ENCODE results near the gene NRTN. TPM values are rescaled to one million over a fixed set of nuclear protein-coding genes. Genes with fewer than 3 reads are reported as not detected.
A peak's percentile ranks its signal among the peaks of the same experiment; 100 is the strongest.
"Not testable (repeated sequence)": the region's sequence is repeated elsewhere in the genome, so short reads cannot be mapped to it uniquely, and the experiment has no call there.

The NRTN gene
- polyA plus RNA-seq, 6 donors from 2014 or later = 0.28 to 0.29 TPM; not detected in 4

- H3K4me3 Mint-ChIP-seq = no peak within 1 kb of the TSS
- ATAC-seq (ENCODE audit: low read depth in 2 of 2) (no peak), DNase-seq (no peak)
- H3K36me3 Mint-ChIP-seq = no peaks in the 10 kb centered on the region
- H3K4me1 Mint-ChIP-seq = peaks cover 0 to 7% (median 5%) of the 10 kb centered on the region in 3 donors
- H3K27ac Mint-ChIP-seq = peak within 1 kb of the TSS in 3 of 6 donors; percentile 61 to 80 (median 63)
- H3K9me3 Mint-ChIP-seq = peaks cover 0 to 3% (median 0%) of the 10 kb centered on the region in 7 donors
- peaks cover 7 to 20% (median 13%) of the 10 kb centered on the region in 3 donors for H3K27me3 Mint-ChIP-seq
These were observed 34.5 kb downstream of the NRTN start, which contains the start of gene FUT6 for GRCh38 chr19:5839065-5840017. TSS of gene FUT6 (minus strand) at chr19:5839702. CDS start at chr19:5832567, 7,135 bp downstream.

- H3K27me3 Mint-ChIP-seq = peaks cover 7 to 16% (median 13%) of the 10 kb centered on the region in 3 donors
- H3K4me3 Mint-ChIP-seq; H3K4me1 Mint-ChIP-seq; H3K36me3 Mint-ChIP-seq; DNase-seq; H3K27ac Mint-ChIP-seq; H3K9me3 Mint-ChIP-seq; ATAC-seq (ENCODE audit: low read depth in 2 of 2): not testable (repeated sequence)
These were observed 36.9 kb downstream of the NRTN start for GRCh38 chr19:5841735-5842111.

- no peaks in the 10 kb centered on the region for H3K36me3 Mint-ChIP-seq
- H3K4me1 Mint-ChIP-seq = peaks cover 0 to 2% (median 2%) of the 10 kb centered on the region in 3 donors
- H3K27me3 Mint-ChIP-seq = peaks cover 0 to 8% (median 5%) of the 10 kb centered on the region in 3 donors
- H3K4me3 Mint-ChIP-seq = no peak overlapping the region
- no peak overlapping the region for H3K27ac Mint-ChIP-seq
- ATAC-seq (ENCODE audit: low read depth in 2 of 2) (no peak), DNase-seq (no peak)
- no peaks in the 10 kb centered on the region for H3K9me3 Mint-ChIP-seq
These were observed 38.5 kb downstream of the NRTN start for GRCh38 chr19:5843295-5843927.

- Mint-ChIP-seq H3K27me3 (peaks cover 0 to 4% (median 0%) of the 10 kb centered on the region in 3 donors), H3K36me3 (no peaks in the 10 kb centered on the region), H3K4me3 (no peak overlapping the region), H3K27ac (peak overlapping the region in 1 of 6 donors; percentile 56), H3K9me3 (no peaks in the 10 kb centered on the region), H3K4me1 (no peaks in the 10 kb centered on the region)
- ATAC-seq (ENCODE audit: low read depth in 2 of 2) (no peak), DNase-seq (no peak)
These were observed 39.9 kb downstream of the NRTN start for GRCh38 chr19:5844456-5845433.

GRCh38 chr19:5847846-5848245, 43.0 kb downstream of the NRTN start:
- H3K27ac Mint-ChIP-seq; H3K4me1 Mint-ChIP-seq; H3K9me3 Mint-ChIP-seq; H3K4me3 Mint-ChIP-seq; ATAC-seq (ENCODE audit: low read depth in 2 of 2); H3K36me3 Mint-ChIP-seq; H3K27me3 Mint-ChIP-seq; DNase-seq: not testable (repeated sequence)

- H3K4me3 Mint-ChIP-seq; H3K27ac Mint-ChIP-seq; DNase-seq; H3K27me3 Mint-ChIP-seq; H3K9me3 Mint-ChIP-seq; ATAC-seq (ENCODE audit: low read depth in 2 of 2); H3K4me1 Mint-ChIP-seq; H3K36me3 Mint-ChIP-seq: not testable (repeated sequence)
These were observed 43.8 kb downstream of the NRTN start for GRCh38 chr19:5848621-5849020.

- Mint-ChIP-seq H3K9me3 (no peaks in the 10 kb centered on the region), H3K36me3 (no peaks in the 10 kb centered on the region), H3K4me3 (no peak overlapping the region), H3K4me1 (no peaks in the 10 kb centered on the region), H3K27me3 (peaks cover 0 to 7% (median 0%) of the 10 kb centered on the region in 3 donors), H3K27ac (no peak overlapping the region)
- ATAC-seq (ENCODE audit: low read depth in 2 of 2) (no peak), DNase-seq (no peak)
These were observed 45.3 kb downstream of the NRTN start for GRCh38 chr19:5850189-5850588.

GRCh38 chr19:5850743-5851293, 46.0 kb downstream of the NRTN start:
- no peaks in the 10 kb centered on the region for H3K4me1 Mint-ChIP-seq
- H3K36me3 Mint-ChIP-seq = no peaks in the 10 kb centered on the region
- DNase-seq (no peak), ATAC-seq (ENCODE audit: low read depth in 2 of 2) (no peak)
- H3K27ac Mint-ChIP-seq = no peak overlapping the region
- peak overlapping the region in 2 of 8 donors; percentile 26 to 42 for H3K4me3 Mint-ChIP-seq
- no peaks in the 10 kb centered on the region for H3K9me3 Mint-ChIP-seq
- H3K27me3 Mint-ChIP-seq = peaks cover 0 to 7% (median 0%) of the 10 kb centered on the region in 3 donors

- H3K27me3 Mint-ChIP-seq = peaks cover 0 to 7% (median 0%) of the 10 kb centered on the region in 3 donors
- DNase-seq (no peak), ATAC-seq (ENCODE audit: low read depth in 2 of 2) (no peak)
- no peaks in the 10 kb centered on the region for H3K36me3 Mint-ChIP-seq
- peak within 1 kb of the TSS in 2 of 8 donors; percentile 26 to 42 for H3K4me3 Mint-ChIP-seq
- H3K9me3 Mint-ChIP-seq = no peaks in the 10 kb centered on the region
- H3K4me1 Mint-ChIP-seq = no peaks in the 10 kb centered on the region
- no peak within 1 kb of the TSS for H3K27ac Mint-ChIP-seq
These were observed 46.4 kb downstream of the NRTN start, which contains the start of gene FUT3 for GRCh38 chr19:5851302-5851701. TSS of gene FUT3 (minus strand) at chr19:5851449.

GRCh38 chr19:5854121-5854520, 49.3 kb downstream of the NRTN start:
- peak overlapping the region in 1 of 6 donors; percentile 7 for H3K27ac Mint-ChIP-seq
- not testable (repeated sequence) for H3K27me3 Mint-ChIP-seq; H3K4me3 Mint-ChIP-seq; H3K36me3 Mint-ChIP-seq; ATAC-seq (ENCODE audit: low read depth in 2 of 2); H3K9me3 Mint-ChIP-seq; DNase-seq; H3K4me1 Mint-ChIP-seq

GRCh38 chr19:5855151-5855550, 50.3 kb downstream of the NRTN start:
- not testable (repeated sequence) for H3K4me3 Mint-ChIP-seq; ATAC-seq (ENCODE audit: low read depth in 2 of 2); H3K27me3 Mint-ChIP-seq

GRCh38 chr19:5857203-5858081, 52.6 kb downstream of the NRTN start:
- Mint-ChIP-seq H3K36me3 (no peaks in the 10 kb centered on the region), H3K27ac (no peak overlapping the region)
- no peak for DNase-seq

More at GRCh38 chr19:5855151-5855550, 50.3 kb downstream of the NRTN start:
- H3K4me1 Mint-ChIP-seq, H3K9me3 Mint-ChIP-seq, H3K36me3 Mint-ChIP-seq, DNase-seq, H3K27ac Mint-ChIP-seq: not testable (repeated sequence)

More at GRCh38 chr19:5857203-5858081, 52.6 kb downstream of the NRTN start:
- no peak overlapping the region for H3K4me3 Mint-ChIP-seq
- no peaks in the 10 kb centered on the region for H3K4me1 Mint-ChIP-seq
- peaks cover 0 to 2% (median 0%) of the 10 kb centered on the region in 7 donors for H3K9me3 Mint-ChIP-seq
- peaks cover 0 to 15% (median 14%) of the 10 kb centered on the region in 3 donors for H3K27me3 Mint-ChIP-seq
- no peak for ATAC-seq (ENCODE audit: low read depth in 2 of 2)
